CD4-positive, alpha-beta T cell treated with Interleukin-1 beta for 1 hour (primary cell): ENCODE measurements around the gene MSANTD3.
"Not testable (repeated sequence)": the region's sequence is repeated elsewhere in the genome, so short reads cannot be mapped to it uniquely, and the experiment has no call there.

Source experiments
- DNase-seq, 2 donors: peaks; one replicate each; pipeline ENCODE4 v3.0.0-alpha.2; 2020 to 2022

MSANTD3 gene, protein sequence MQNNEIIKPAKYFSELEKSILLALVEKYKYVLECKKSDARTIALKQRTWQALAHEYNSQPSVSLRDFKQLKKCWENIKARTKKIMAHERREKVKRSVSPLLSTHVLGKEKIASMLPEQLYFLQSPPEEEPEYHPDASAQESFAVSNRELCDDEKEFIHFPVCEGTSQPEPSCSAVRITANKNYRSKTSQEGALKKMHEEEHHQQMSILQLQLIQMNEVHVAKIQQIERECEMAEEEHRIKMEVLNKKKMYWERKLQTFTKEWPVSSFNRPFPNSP

DNA sequence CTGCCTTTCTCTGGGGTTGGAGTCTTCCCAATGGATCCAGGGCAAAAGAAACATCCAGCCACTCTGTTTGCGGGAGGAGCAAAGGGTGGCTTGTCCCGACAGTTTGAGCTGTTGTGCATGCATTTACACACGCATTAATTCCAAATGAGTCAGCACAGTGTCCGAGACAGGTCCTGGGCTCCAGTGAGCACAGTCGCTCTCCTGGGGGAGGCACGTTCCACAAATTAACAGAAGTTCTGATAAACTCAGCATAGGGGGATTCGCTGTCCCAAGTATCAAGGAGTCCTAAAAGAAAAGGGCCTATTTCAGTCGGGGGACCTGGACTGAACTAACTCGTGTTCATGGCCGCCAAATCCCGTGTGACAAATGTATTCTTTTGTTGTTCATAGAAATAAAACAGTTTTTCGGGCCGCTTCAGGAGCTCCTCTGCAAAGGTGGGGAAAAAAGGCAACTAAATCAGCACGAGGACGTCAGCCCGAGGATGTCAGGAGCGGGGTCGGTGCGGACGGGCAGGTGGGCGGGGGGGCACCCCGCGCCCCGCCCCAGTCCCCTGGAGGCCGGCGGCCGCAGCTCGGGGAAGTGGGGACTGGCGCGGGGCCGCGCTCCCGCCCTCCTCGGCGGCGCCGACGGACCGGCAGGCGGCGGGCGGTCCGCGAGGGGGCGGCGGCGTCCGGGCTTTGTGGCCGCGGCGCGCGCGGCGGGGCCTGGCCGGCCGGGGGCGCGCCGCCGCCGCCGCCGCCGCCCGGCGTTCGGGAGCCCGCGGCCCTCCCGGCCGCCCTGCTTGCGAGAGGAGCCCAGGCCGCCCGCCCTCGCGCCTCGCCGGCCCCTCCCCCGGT, at the start of gene MSANTD3:
MSANTD3 (plus strand) TSS at position 614 of the 836 bp plus-strand sequence. CDS start 14,796 bp downstream, outside the sequence.
- DNase-seq: peak; percentile 59 to 62

DNA sequence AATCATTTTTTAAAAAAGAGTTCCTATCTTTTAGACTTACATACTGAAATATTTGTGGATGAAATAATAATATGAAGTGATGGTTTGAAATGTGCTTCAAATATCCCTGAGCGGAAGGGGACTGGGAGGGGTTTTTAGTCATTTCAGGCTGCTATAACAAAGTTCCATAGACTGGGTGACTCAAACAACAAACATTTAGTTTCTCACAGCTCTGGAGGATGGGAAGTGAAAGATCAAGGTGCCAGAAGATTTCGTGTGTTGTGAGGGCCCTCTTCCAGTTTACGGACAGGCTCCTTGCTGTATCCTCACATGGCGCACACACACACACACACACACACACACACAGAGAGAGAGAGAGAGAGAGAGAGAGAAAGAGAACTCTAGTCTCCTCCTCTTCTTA, 47.1 kb upstream of the MSANTD3 start:
- no peak for DNase-seq

DNA sequence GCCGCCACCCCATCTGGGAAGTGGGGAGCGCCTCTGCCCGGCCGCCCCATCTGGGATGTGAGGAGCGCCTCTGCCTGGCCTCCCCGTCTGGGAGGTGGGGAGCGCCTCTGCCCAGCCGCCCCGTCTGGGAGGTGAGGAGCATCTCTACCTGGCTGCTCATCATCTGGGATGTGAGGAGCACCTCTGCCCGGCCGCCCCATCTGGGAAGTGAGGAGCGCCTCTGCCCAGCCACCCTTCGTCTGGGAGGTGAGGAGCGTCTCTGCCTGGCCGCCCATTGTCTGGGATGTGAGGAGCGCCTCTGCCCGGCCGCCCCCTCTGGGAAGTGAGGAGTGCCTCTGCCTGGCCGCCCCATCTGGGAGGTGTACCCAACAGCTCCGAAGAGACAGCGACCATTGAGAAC, 34.0 kb upstream of the MSANTD3 start:
- not testable (repeated sequence) for DNase-seq

DNA sequence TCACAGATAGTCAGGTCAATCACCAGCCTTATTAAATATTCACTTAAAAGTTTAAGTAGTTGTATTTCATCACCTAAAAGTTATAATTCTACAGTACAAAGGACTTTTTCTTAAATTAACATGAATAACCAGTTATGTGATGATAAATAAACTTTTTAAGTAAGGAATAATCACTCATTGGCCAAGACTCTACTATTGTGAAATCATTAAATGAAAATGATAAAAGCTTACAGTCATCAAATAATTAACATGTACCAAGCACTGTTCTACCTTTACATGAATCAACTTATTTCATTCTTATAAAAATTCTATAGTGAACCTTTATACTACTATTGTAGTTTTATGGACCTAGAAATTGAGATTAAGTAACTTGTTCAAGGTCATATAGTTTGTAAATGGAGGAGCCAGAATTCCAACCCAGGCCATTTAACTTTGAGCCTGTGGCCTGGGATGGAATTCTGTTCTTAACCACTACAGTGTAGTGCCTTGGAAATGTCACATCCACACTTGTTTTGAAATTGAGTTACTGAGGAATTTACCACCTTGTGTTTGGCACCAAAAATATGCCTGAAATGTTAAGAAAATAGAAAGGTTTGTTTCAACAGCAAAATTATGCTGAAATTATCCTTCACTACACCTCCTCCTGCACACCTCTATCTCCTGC, 32.8 kb upstream of the MSANTD3 start:
- no peak for DNase-seq

DNA sequence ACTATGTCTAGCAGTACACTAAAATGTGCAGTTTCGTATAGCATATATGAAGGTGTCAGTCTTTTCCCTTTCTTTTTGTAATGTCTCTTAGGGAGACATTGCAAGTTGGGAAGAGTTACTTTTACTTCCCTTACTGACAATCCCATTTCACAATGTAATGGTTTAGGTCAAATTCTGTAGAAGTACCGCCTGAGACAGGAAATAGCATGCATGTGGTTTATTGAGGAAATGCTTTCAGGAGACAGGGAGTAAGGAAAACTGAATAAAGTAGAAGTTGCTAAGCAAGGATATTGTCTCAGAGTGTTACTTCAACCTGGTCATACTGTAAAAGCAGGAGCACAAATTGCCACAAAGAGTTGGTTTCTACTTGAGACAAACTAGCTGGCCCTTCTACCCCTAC, 32.1 kb upstream of the MSANTD3 start:
- no peak for DNase-seq

DNA sequence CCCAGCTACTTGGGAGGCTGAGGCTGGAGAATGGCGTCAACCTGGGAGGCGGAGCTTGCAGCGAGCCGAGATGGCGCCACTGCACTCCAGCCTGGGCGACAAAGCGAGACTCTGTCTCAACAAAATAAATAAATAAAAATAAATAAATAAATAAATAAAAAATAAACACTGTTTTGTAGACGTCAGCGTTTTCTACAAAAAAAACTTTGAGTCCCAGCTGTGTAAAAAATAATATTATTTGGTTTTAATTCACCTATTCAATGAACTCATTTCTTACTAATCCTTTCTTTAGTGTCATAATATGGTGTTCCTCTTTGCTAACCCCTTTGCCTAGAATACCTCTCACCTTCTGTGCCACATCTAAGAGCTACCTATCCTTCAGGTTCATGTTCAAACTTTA, 30.2 kb upstream of the MSANTD3 start:
- no peak for DNase-seq

DNA sequence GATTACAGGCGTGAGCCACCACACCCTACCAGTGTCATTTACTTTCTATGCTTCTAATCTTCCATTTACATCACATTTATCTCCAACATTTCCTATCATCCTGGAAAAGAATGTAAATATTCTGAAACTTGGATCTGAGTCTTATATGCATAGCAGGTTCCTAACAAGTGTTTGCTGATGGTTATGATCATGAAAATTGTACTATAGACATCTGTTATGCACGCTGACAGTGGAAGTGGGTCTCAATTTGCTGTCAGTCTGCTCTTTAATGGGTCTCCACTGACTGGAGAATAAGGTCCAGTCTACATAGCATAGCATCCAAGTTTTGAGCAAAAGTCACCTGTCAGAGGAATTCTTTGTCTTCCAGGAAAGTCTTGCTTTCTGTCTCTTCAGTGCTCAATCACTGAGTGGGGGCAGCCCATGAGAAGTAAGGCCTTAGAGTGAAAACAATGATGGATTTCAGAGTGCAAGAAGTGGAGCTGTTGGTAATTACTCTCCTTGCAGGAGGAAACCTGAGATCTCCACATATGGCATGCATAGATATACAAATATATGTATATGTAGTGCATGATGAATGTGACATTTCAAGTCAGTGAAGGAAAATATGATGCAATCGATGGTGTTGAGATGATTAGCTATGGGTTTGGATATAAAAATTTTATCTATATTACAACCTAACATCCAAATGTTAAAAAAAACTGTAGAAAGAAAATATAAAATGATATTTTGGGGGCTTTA, 29.2 kb upstream of the MSANTD3 start:
- no peak for DNase-seq

DNA sequence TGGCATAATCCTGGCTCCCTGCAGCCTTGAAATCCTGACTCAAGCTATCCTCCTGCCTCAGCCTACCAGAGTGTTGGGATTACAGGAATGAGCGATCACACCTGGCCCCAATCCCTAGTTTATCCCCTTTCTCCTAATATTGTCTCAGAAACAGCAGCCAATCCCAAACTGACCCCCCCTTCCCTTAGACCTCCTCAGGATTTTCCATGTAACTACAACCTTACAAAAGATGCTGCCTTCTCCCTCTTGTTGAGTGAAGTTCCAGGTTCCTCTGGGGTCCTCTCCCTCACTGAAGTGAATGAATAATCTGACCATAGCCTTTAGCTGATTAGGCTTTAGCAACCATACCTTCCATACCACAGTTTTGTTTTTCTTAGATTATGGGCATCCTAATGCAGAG, 25.9 kb upstream of the MSANTD3 start:
- no peak for DNase-seq

DNA sequence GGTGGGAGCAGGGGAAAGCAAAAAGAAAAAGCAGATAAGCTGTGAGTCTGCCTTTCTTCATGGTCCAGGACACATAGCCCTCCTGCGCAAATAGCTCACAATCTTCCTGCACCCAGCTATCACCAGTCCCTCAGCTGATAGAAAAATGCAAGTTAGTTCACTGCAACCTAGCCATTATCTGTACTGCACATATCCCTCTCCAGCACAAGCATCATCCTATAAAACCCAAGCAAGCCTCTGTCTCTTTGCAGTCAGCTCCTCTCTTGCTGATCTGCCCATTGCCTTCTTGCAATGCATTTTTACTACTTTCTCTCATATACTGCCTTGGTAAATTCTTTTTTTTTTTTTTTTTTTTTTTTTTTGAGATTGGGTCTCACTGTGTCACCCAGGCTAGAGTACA, 20.0 kb upstream of the MSANTD3 start:
- no peak for DNase-seq

DNA sequence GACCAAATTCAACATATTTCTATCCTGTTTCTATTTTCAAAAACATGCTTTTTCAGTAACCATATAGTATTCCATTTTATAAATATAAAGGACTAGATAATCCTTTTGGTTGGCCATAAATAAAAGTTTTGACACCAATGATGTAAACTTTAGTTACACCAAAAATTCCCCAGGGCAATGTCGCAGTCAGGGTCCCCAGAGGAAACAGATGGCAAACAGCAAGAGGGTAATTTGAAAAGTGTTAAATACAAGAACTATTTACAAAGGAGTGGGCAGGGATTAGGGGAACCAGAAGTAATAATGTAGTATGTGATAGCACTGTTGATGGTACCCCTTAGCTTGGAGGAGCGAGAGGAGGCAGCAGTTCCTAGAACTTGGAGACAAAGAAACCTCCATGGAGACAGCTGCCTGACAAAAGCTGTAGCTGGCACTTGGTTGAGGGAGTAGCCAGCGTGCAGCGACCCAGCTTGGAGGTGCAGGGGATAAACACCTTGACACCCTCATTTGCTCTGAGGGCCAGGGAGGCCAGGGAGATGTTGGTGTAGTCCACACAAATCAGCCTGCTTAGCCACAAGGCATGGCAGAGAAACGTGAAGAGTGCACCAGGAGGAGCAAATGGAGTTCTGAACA, 18.3 kb upstream of the MSANTD3 start:
- no peak for DNase-seq

DNA sequence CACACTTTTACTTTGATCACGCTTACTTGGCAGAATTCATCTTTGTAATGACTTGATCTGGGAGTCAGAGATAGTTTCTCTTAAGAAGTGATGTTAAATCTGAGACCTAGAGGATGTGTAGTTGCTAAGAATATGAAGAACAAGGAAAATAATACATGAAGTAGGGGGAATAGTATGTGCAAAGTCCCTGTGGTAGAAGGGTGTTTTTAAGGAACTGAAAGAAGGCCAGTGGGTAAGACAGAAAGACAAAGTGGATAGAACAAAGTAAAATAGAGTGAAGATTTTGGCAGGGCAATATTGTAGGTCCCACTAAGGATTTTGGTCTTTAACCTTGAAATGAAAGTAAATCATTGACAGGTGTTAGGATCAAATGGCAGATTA, 17.8 kb upstream of the MSANTD3 start:
- DNase-seq: no peak

DNA sequence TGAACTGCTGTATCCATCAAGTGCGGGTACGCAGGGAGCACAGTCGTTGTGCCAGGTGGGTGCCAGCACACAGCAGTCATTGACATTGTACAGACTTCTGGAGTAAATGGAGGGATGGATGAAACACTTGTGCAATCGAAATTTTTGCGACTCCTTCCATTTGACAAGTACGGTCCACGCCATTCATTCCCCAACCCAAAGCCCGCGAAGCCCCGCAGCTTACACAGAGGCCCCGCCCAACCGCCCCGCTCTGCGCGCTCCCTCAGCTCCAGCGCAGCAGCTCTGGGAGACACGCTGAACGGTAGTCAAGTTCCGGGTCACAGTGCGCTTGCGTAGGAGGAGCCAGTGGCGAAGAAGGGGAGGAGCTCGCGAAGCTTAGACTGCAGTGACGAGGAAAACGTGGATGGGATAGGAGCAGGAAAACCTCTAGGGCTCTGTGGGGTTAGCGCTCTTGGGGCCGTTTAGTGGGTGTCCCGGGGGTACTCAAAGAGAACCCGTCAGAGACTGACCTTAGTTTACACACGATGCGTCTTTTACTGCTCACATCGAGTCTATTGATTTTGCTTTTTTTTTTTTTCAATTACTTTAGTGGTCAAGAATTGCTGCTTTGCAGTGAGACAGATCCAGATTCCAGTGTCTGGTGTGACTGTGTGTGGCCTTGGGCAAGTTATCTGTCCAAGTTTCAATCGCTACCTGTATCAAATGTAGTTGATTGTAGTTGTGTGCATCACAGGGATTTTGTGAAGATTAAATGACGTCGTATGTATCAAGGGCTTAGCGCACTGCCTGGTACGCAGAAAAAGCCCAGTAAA, 15.3 kb upstream of the MSANTD3 start:
- peak; percentile 87 to 88 for DNase-seq

DNA sequence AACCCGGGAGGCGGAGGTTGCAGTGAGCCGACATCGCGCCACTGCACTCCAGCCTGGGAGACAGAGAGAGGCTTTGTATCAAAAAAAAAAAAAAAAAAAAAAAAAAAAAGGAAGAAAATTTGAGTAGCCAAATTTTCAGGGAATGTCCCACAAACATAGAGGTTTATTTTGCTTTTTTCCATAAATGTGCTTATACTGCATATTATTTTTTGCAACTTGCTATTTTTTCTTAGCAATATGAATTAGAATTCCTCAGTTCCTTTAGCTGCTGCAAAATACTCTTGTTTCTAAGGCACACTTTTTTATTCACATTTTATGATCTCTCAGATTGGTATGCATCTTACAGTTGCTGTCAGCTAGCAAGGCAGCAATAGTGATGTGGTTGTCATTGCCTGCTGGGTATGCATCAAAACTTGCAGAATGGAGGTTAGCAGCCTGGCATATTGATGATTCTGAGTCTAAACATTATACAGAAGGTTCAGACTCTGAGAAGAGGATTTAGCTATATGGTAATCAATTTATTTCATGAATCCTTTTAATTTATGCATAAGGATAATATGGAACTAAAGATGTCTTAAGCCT, 13.0 kb upstream of the MSANTD3 start:
- no peak for DNase-seq

DNA sequence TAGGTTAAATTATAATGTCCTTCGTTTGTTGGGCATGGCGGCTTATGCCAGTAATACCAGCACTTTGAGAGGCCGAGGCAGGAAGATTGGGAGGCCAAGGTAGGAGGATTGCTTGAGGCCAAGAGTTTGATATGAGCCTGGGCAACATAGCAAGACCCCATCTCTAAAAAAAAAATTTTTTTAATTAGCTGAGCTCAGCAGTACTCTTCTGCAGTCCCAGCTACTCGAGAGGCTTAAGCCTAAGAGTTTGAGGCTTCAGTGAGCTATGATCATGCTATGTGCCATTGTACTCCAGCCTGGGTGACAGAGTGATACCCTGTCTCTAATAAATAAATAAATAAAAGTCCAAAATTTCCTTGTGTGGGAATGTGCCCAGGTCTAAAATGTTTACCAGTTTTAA, 9.1 kb upstream of the MSANTD3 start:
- no peak for DNase-seq

DNA sequence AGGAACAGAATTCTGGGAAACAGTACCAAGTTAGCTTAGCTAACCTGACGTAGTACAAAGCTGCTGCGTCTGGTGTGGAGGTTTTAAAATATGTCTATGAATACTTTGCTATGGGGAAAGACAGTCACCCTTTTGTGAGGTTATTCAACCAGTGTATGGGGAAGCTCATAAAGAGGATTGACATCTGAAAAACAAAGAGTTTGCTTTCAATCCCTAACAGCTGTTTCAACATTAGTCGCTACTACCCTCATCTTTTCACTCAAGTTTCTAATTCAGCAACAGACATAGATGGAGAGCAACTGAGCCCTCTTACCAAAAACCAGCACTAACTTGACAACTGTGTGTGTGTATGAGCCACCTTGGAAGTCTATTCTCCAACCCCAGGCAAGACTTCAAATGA, 7.8 kb upstream of the MSANTD3 start:
- no peak for DNase-seq

DNA sequence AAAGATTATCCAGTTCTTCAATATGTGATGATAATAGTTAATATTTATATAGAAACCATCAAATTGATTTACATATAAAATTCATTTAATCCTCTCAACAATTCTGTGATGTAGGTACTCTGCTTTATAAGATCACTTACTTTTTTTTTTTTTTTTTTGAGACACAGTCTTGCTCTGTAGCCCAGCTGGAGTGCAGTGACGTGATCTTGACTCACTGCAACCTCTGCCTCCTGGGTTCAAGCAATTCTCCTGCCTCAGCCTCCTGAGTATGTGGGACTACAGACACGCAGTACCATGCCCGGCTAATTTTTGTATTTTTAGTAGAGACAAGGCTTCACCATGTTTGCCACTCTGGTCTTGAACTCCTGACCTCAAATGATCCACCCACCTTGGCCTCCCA, 5.8 kb upstream of the MSANTD3 start:
- DNase-seq: not testable (repeated sequence)

DNA sequence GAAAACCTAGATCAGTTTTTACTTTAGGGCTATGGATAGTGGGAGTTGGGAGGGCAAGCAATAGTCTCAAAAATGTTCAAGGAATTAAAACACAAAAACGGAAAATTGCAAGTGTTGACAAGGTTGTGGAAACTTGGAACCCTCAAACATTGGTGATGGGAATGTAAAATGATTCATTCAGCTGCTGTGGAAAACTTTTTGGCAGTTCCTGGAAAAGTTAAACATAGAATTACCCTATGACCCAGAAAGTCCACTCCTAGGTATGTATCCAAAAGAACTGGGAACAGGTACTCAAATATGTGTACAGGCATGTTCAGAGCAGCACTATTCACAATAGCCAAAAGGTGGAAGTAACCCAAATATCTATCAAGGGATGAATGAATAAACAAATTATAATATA, 1.2 kb upstream of the MSANTD3 start:
- no peak for DNase-seq

DNA sequence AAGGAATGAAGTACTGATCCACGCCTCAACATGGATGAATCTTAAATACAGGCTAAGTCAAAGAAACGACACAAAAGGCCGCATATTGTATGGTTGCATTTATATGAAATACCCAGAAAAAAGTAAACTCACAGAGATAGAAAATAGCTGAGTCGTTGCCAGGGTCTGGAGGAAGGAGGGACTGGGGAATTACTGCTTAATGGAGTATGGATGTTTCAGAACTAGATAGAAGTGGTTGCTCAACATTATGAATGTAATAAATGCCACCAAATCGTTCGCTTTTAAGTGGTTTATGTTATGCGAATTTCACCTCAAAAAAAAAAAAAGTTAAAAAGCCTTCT, 784 bp upstream of the MSANTD3 start:
- DNase-seq: no peak

DNA sequence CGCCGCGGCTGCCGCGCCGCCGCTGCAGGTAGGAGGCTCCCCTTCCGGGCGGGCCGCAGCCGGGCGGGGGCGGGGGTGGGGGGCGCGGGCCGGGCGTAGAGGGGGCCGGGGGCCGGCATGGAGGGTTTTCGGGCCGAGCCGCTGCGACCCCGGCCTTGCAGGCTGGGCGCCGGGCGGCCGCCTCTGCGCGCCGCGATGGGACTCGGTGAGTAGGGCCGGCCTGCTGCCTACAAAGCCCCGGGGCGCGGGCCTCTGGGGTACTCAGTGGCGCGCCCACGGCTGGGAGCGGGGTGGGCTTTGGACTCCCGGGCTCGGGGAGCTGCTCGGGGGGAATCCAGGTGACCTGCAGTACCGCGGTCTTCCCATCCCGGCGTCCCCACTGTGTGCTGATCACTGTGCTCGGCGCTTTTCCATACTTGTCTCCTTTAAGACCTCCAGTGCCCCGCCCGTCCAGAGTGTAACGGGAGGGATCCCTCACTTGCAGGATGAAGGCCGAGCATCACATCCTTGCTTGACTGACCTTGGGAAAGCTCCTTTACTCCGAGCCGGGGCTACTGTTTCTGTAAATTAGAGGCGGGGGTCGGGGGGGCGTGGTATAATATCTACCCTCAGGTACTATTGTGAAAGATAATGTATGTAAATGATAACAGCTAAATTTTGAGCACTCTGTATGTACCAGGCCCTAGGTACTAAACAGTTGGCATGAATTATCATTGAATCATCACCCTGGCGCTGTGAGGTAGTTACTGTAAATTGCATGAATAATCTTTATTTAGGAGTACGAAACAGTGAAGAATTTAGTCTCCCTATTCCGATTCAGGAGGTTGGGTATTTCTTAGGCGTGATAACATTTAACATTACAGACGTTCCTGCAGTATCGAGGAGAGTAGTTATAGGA, 672 bp downstream of the MSANTD3 start:
- no peak for DNase-seq

DNA sequence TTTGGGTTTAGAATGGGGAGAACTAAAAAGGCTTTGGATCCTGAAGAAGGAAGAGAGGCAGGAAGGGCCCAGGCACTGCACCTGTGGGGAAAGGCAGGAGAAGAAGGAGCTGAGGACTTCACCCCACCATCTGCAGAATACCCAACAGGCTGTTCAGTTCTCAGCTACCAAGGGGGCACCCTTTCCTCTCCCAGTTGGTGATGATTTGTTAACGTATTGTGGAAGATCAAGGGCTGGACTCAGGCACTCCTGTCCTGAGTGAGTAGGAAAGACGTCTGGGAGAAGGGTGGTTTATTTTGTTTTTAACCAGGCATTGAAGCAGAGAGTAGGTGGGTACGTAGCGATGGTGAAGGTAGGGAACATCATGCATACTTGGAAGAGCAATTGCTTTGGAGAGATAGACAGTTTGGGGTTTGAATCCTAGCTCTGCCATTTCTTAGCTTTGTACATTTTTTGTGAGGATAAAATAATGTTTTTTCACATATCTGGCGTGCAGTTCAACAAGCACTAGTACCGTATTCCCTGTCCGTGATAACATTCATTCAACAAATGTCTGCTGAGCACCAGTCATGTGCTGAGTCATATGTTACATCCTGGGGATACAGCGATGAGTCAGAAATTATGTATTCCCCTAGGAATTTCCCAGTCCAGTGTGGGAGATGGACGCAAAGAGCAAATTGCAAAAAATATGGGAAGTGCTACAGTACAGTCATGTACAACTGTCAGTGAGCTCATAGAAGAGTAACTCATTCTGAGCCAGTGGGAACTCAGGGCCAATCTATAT, 2.1 kb downstream of the MSANTD3 start:
- no peak for DNase-seq
